Breast epithelium (tissue), 4 donors: ENCODE measurements around the gene AMIGO1. TPM values are rescaled to one million over a fixed set of nuclear protein-coding genes. Genes with fewer than 3 reads are reported as not detected.

Source experiments
- DNase-seq, 2 donors: peaks; one replicate each; pipeline ENCODE4 v3.0.0-alpha.2; 2019; ENCODE audit warnings: low spot score in 2 of 2
- H3K27ac ChIP-seq, 2 donors: fragments of 200-600 bp; sonication (generic) in 1 of 2; one replicate each; pipeline ENCODE4 v1.5.1; 2016 to 2019; ENCODE audit warnings: mild to moderate bottlenecking in 1 of 2
- H3K27me3 ChIP-seq, 2 donors: fragments of 200-600 bp; sonication (generic) in 1 of 2; one replicate each; pipeline versions ENCODE4 v1.5.1 to v1.6.0; 2017 to 2019; ENCODE audit warnings: control low read depth in 1 of 2, mild to moderate bottlenecking in 1 of 2
- H3K36me3 ChIP-seq: fragments of 200-600 bp; one replicate; pipeline ENCODE4 v1.5.1; 2019
- H3K4me1 ChIP-seq, 2 donors: fragments of 200-600 bp; sonication (generic); one replicate each; pipeline ENCODE4 v1.5.1; 2016 to 2019; ENCODE audit warnings: control low read depth in 1 of 2
- H3K4me3 ChIP-seq, 3 donors: fragments of 200-600 bp; sonication (generic); 1 replicate in 2 of 3; 2 replicates in 1 of 3; pipeline ENCODE4 v1.5.1; 2016 to 2019; ENCODE audit warnings: mild to moderate bottlenecking in 3 of 3, moderate library complexity in 2 of 3
- H3K9me3 ChIP-seq, 2 donors: fragments of 200-600 bp; sonication (generic) in 1 of 2; one replicate each; pipeline ENCODE4 v1.5.1; 2016 to 2019; ENCODE audit warnings: control low read depth in 1 of 2
- CTCF ChIP-seq, 3 donors: fragments of 450-650 bp; IDR thresholded peaks; one replicate each; pipeline ENCODE4 v1.5.1; 2016 to 2017; ENCODE audit warnings: antibody characterized with exemption in 3 of 3, mild to moderate bottlenecking in 3 of 3, moderate library complexity in 3 of 3
- POLR2A ChIP-seq: fragments of 450-650 bp; IDR thresholded peaks from one replicate; pipeline ENCODE4 v1.6.1; 2016; ENCODE audit warnings: antibody characterized with exemption, mild to moderate bottlenecking, moderate library complexity
- POLR2AphosphoS5 ChIP-seq, 3 donors: sonication (generic); formaldehyde crosslinking; IDR thresholded peaks; one replicate each; pipeline ENCODE4 v1.6.1; 2017; ENCODE audit warnings: antibody characterized with exemption in 3 of 3
- intact Hi-C: fragments of 100-400 bp; cut with DNase I; formaldehyde crosslinking; loops from one replicate; pipeline ENCODE4 v1.15.1; 2023; ENCODE audit warnings: low total_unique reads
- total RNA-seq, 3 donors: library from RNA; depleted of rRNA; stranded (reverse); fragments of >200 nt; gene quantifications; one replicate each; pipeline ENCODE4 v1.1.0, GENCODE V29; 2016

The AMIGO1 gene
- total RNA-seq, 3 donors from 2014 or later: 3.0 to 9.5 (median 6.4) TPM

- intact Hi-C loops: loop anchor here (10.0 kb wide), 1 partner anchor 1904 kb away; the partner anchor contains the start of gene OVGP1
- H3K27ac ChIP-seq: peak overlapping the region in 1 of 2 donors; percentile 19
- no peaks in the 10 kb centered on the region for H3K27me3 ChIP-seq
- H3K36me3 ChIP-seq: no peaks in the 10 kb centered on the region
- H3K9me3 ChIP-seq: no peaks in the 10 kb centered on the region
- H3K4me3 ChIP-seq: no peak overlapping the region
- no peaks in the 10 kb centered on the region for H3K4me1 ChIP-seq
- TF ChIP-seq POLR2AphosphoS5 (IDR thresholded peaks at IDR 0.05) (no peak), POLR2A (no peak), CTCF (IDR thresholded peaks at IDR 0.05) (no peak)
- no peak for DNase-seq
Observed at GRCh38 chr1:109521002-109521951, 11.8 kb upstream of the AMIGO1 start.

- H3K27ac ChIP-seq: no peak overlapping the region
- no peak for TF ChIP-seq CTCF (IDR thresholded peaks at IDR 0.05)
- TF ChIP-seq POLR2A: no peak
- no peak for TF ChIP-seq POLR2AphosphoS5 (IDR thresholded peaks at IDR 0.05)
- DNase-seq: no peak
- H3K9me3 ChIP-seq: no peaks in the 10 kb centered on the region
- H3K4me1 ChIP-seq: no peaks in the 10 kb centered on the region
- intact Hi-C loops: no loop called here
- no peak overlapping the region for H3K4me3 ChIP-seq
- no peaks in the 10 kb centered on the region for H3K27me3 ChIP-seq
- no peaks in the 10 kb centered on the region for H3K36me3 ChIP-seq
Observed at GRCh38 chr1:109517337-109517736, 7.8 kb upstream of the AMIGO1 start.

GRCh38 chr1:109516872-109517271 lies 7.3 kb upstream of the AMIGO1 start:
- no peak overlapping the region for H3K4me3 ChIP-seq
- no peak overlapping the region for H3K27ac ChIP-seq
- TF ChIP-seq CTCF (IDR thresholded peaks at IDR 0.05): no peak
- H3K27me3 ChIP-seq: no peaks in the 10 kb centered on the region
- H3K36me3 ChIP-seq: no peaks in the 10 kb centered on the region
- DNase-seq: no peak
- H3K4me1 ChIP-seq: no peaks in the 10 kb centered on the region
- H3K9me3 ChIP-seq: no peaks in the 10 kb centered on the region
- intact Hi-C loops: no loop called here

- no peak for TF ChIP-seq CTCF (IDR thresholded peaks at IDR 0.05)
- TF ChIP-seq POLR2A: no peak
- no peak for TF ChIP-seq POLR2AphosphoS5 (IDR thresholded peaks at IDR 0.05)
- DNase-seq: no peak
- Histone ChIP-seq H3K9me3 (no peaks in the 10 kb centered on the region), H3K4me3 (no peak overlapping the region), H3K36me3 (no peaks in the 10 kb centered on the region), H3K27me3 (no peaks in the 10 kb centered on the region), H3K27ac (no peak overlapping the region), H3K4me1 (no peaks in the 10 kb centered on the region)
- intact Hi-C loops: no loop called here
Observed at GRCh38 chr1:109514846-109515245, 5.3 kb upstream of the AMIGO1 start.

GRCh38 chr1:109513110-109513710 lies 3.7 kb upstream of the AMIGO1 start:
- Histone ChIP-seq H3K4me3 (no peak overlapping the region), H3K27ac (no peak overlapping the region), H3K9me3 (no peaks in the 10 kb centered on the region), H3K27me3 (no peaks in the 10 kb centered on the region), H3K4me1 (no peaks in the 10 kb centered on the region), H3K36me3 (no peaks in the 10 kb centered on the region)
- no peak for TF ChIP-seq POLR2A
- DNase-seq: no peak
- intact Hi-C loops: no loop called here
